ENCODE results near the gene RBM33. TPM values are rescaled to one million over a fixed set of nuclear protein-coding genes. Genes with fewer than 3 reads are reported as not detected.

RBM33 gene, protein sequence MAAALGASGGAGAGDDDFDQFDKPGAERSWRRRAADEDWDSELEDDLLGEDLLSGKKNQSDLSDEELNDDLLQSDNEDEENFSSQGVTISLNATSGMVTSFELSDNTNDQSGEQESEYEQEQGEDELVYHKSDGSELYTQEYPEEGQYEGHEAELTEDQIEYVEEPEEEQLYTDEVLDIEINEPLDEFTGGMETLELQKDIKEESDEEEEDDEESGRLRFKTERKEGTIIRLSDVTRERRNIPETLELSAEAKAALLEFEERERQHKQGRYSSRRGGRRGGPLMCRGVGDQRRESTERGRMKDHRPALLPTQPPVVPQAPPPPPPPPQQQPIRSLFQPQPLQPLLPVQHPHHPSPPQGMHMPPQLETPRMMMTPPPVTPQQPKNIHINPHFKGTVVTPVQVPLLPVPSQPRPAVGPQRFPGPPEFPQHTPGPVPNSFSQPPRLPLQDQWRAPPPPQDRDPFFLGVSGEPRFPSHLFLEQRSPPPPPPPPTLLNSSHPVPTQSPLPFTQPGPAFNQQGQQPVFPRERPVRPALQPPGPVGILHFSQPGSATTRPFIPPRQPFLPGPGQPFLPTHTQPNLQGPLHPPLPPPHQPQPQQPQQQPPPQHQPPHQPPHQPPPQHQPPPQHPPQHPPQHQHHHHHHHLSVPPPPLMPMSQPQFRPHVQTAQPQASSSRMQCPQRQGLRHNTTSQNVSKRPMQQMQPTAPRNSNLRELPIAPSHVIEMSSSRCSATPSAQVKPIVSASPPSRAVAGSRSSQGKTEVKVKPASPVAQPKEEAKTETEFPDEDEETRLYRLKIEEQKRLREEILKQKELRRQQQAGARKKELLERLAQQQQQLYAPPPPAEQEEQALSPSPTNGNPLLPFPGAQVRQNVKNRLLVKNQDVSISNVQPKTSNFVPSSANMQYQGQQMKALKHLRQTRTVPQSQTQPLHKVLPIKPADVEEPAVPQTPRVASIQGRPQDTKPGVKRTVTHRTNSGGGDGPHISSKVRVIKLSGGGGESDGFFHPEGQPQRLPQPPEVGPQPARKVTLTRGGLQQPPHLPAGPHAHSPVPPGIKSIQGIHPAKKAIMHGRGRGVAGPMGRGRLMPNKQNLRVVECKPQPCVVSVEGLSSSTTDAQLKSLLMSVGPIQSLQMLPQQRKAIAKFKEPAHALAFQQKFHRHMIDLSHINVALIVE
- 60.2 and 67.2 TPM in 2 replicates for total RNA-seq (ENCODE audit: low replicate concordance)
- long read RNA-seq, partial matches to known transcripts, result 17 of 22 reads
- long read RNA-seq, other reads (novel, unspliced or antisense), result 3 of 22 reads

DNA sequence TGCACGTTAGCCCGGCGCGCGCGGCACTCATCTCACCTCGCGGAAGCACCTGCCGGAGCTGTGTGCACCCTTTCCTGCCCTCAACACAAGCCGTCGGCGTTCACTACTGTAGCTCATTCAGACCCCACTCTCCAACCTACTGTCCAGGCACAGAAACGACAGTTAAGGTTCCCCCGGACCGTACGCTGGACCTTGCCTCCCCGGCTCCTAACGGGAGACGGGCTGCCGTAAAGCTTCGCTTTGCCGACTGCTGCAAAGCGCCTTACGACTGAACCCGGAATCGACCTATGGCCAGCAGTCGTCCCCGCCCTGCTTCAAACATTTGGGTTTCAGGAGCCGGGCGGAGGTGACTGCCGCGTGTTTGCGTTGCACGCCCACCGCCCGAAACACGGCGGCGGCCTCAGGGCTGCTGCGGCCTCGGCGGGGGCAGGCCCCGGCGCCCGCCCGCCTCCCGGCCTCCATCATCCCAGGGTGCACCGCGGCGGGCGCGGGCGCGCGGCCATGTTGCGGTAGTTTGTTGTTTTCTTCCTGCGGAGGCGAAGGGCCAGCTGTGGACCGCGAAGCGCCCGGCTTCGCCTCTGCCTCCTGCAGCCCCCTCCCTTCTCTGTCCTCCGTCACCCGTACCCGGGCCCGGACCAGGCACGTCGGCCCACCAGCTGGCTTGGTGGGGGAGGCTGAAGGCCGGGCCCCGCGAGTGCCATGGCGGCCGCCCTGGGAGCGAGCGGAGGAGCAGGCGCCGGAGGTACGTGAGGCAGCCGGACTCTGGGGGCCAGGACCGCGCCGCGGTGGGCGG, at the start of gene RBM33:
RBM33 (plus strand) TSS at position 484 of the 793 bp plus-strand sequence; CDS start at position 700, 216 bp downstream.
- Mint-ChIP-seq H3K27me3 (no peaks in the 10 kb centered on the region), H3K27ac (peak within 1 kb of the TSS; percentile 96), H3K36me3 (peaks cover 69% of the 10 kb centered on the region), H3K4me3 (peak within 1 kb of the TSS; percentile 95), H3K4me1 (ENCODE audit: unreplicated experiment) (peaks cover 24% of the 10 kb centered on the region), H3K9me3 (peaks cover 13% of the 10 kb centered on the region)
- DNase-seq (ENCODE audit: extremely low spot score, unreplicated experiment), result peak; percentile 81
- TF ChIP-seq, protein P1, sequence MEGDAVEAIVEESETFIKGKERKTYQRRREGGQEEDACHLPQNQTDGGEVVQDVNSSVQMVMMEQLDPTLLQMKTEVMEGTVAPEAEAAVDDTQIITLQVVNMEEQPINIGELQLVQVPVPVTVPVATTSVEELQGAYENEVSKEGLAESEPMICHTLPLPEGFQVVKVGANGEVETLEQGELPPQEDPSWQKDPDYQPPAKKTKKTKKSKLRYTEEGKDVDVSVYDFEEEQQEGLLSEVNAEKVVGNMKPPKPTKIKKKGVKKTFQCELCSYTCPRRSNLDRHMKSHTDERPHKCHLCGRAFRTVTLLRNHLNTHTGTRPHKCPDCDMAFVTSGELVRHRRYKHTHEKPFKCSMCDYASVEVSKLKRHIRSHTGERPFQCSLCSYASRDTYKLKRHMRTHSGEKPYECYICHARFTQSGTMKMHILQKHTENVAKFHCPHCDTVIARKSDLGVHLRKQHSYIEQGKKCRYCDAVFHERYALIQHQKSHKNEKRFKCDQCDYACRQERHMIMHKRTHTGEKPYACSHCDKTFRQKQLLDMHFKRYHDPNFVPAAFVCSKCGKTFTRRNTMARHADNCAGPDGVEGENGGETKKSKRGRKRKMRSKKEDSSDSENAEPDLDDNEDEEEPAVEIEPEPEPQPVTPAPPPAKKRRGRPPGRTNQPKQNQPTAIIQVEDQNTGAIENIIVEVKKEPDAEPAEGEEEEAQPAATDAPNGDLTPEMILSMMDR (conservative IDR thresholded peaks at IDR 0.05), result no peak

DNA sequence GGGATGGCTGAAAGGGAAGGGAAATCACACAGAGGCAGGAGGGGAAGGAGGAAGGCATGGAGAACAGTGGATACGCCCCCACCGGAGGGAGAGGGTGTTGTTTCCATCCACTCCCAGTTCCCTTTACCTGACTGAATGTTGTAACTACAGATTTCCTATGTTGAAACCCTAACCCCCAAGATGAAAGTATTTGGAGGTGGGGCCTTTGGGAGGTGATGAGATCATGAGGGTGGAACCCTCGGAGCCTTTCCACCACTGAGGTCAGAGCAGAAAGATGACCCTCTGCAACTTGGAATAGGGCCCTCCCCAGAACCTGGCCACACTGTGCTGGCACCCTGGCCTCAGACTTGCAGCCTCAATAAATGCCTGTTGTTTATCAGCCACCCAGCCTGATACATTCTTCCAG, 49.5 kb upstream of the RBM33 start:
- TF ChIP-seq, protein P1 (conservative IDR thresholded peaks at IDR 0.05), result no peak
- no peak overlapping the region for H3K27ac Mint-ChIP-seq
- no peaks in the 10 kb centered on the region for H3K9me3 Mint-ChIP-seq
- no peak overlapping the region for H3K4me3 Mint-ChIP-seq
- H3K36me3 Mint-ChIP-seq, result no peaks in the 10 kb centered on the region
- H3K27me3 Mint-ChIP-seq, result peaks cover 14% of the 10 kb centered on the region
- DNase-seq (ENCODE audit: extremely low spot score, unreplicated experiment), result no peak
- peaks cover 6% of the 10 kb centered on the region for H3K4me1 Mint-ChIP-seq (ENCODE audit: unreplicated experiment)

DNA sequence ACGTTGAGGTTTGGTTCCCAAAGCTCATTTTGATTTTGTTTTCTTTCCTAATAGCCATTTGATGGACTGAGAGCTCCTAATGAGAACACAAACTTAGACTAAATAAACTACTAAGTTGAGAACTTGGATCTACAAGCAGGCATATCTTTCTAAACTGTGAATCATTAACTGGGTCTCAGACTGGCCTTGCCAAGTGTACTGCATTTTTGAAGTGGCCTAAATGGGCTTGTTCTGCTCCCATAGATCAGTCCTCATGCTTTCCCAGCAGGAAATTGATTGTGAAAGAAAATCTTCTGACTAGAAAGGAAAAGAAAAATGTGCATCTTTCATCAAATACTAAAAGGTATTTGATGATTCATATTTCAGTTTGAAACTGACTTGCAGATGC, 46.7 kb upstream of the RBM33 start:
- H3K9me3 Mint-ChIP-seq, result no peaks in the 10 kb centered on the region
- H3K27me3 Mint-ChIP-seq, result peaks cover 31% of the 10 kb centered on the region
- H3K36me3 Mint-ChIP-seq, result no peaks in the 10 kb centered on the region
- DNase-seq (ENCODE audit: extremely low spot score, unreplicated experiment), result no peak
- peaks cover 6% of the 10 kb centered on the region for H3K4me1 Mint-ChIP-seq (ENCODE audit: unreplicated experiment)
- no peak overlapping the region for H3K4me3 Mint-ChIP-seq
- no peak overlapping the region for H3K27ac Mint-ChIP-seq
- TF ChIP-seq, protein P1 (conservative IDR thresholded peaks at IDR 0.05), result no peak

DNA sequence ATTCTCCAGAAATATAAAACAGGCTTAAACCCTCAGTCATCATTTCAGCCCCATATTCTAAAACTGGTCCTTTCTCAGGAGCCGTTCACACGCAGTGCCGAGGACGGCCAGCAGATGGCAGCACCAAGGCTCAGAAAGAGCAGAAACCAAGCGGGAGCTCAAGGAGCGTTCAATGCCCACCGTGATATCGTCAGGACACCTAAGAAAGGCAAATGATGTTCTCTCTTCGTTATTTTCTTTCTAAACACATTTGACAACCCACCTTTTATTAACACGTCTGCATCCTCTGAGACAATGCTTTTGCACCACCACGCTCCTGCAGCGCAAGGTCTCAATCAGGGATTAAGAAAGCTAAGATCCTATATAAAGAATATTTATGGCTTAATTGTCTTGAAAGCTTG, 45.7 kb upstream of the RBM33 start:
- Mint-ChIP-seq H3K4me1 (ENCODE audit: unreplicated experiment) (peaks cover 6% of the 10 kb centered on the region), H3K27ac (no peak overlapping the region), H3K4me3 (peak overlapping the region; percentile 24), H3K9me3 (no peaks in the 10 kb centered on the region), H3K36me3 (no peaks in the 10 kb centered on the region), H3K27me3 (peaks cover 39% of the 10 kb centered on the region)
- TF ChIP-seq, protein P1 (conservative IDR thresholded peaks at IDR 0.05), result peak; percentile 99
- DNase-seq (ENCODE audit: extremely low spot score, unreplicated experiment), result peak; percentile 85

Measured in type B pancreatic cell (in vitro differentiated cells).